GM12864 (cell line): ENCODE data around the gene REX1BD.

Experiments
- DNase-seq: peaks from one replicate; pipeline ENCODE4 v3.0.0-alpha.2; 2011; ENCODE audit warnings: low read depth
- H3K4me3 ChIP-seq: 2 replicates; pipeline ENCODE4 v1.5.1; 2011; ENCODE audit warnings: mild to moderate bottlenecking, low read depth, low read length, control low read depth
- TF ChIP-seq, protein P1 (sequence below): IDR thresholded peaks from 2 replicates; pipeline ENCODE4 v1.5.1; 2011; ENCODE audit warnings: low read depth, mild to moderate bottlenecking, moderate library complexity, low read length, control low read depth, inconsistent platforms; ENCODE audit errors: missing control alignments

Gene REX1BD

GRCh38 chr19:18634612-18635297 lies 46.2 kb downstream of the REX1BD start:
- TF ChIP-seq, protein P1, sequence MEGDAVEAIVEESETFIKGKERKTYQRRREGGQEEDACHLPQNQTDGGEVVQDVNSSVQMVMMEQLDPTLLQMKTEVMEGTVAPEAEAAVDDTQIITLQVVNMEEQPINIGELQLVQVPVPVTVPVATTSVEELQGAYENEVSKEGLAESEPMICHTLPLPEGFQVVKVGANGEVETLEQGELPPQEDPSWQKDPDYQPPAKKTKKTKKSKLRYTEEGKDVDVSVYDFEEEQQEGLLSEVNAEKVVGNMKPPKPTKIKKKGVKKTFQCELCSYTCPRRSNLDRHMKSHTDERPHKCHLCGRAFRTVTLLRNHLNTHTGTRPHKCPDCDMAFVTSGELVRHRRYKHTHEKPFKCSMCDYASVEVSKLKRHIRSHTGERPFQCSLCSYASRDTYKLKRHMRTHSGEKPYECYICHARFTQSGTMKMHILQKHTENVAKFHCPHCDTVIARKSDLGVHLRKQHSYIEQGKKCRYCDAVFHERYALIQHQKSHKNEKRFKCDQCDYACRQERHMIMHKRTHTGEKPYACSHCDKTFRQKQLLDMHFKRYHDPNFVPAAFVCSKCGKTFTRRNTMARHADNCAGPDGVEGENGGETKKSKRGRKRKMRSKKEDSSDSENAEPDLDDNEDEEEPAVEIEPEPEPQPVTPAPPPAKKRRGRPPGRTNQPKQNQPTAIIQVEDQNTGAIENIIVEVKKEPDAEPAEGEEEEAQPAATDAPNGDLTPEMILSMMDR, result no peak
- H3K4me3 ChIP-seq, result no peak overlapping the region
- no peak for DNase-seq

GRCh38 chr19:18635831-18636182 lies 47.2 kb downstream of the REX1BD start:
- H3K4me3 ChIP-seq, result no peak overlapping the region
- TF ChIP-seq, protein P1, result no peak
- DNase-seq, result no peak

DNA sequence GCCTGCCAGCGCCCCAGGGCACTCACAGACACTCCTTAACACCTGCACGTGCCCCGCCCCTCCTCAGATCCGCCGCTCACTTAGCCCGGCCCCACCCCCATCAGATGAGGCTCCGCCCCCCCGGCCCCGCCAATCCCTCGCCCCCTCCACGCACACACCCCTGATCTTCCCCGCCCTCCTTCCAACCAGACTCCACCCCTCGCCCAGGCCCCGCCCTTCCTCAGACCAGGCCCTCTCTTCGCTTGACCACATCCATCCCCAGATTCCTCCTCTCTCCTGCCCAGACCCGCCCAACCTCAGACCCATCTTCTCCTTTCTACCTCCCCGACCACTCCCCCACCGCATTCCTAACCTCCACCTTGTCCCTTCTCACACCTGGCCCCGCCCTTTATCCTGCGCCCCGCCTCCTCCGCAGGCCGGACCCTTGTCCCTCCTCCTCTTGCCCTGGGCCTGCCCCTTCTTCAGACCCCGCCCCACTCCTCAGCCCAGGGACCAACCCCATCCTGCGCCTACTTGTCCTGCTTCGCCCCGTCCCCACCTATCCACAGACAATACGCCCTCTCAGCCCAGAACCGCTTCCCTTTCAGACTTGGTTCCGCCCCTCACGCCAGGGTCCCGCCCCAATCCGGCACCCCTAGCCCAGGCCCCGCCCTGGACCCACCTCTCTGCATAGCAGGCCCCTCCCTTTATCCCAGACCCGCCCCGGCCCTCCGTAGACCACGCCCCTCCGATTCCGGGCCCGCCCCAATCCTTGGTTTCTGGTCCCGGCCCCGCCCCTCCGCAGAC lies 47.8 kb downstream of the REX1BD start:
- TF ChIP-seq, protein P1, result no peak
- peak overlapping the region; percentile 85 for H3K4me3 ChIP-seq
- DNase-seq, result peak; percentile 82

- TF ChIP-seq, protein P1, result no peak
- DNase-seq, result no peak
- H3K4me3 ChIP-seq, result peak within 1 kb of the TSS; percentile 85
These were observed 48.5 kb downstream of the REX1BD start, which contains the start of gene KLHL26 for GRCh38 chr19:18636969-18637629. Gene KLHL26 (plus strand): TSS chr19:18637028. CDS start chr19:18637055, 27 bp downstream.

GRCh38 chr19:18637673-18638630 lies 49.4 kb downstream of the REX1BD start:
- H3K4me3 ChIP-seq, result peak overlapping the region; percentile 85
- no peak for DNase-seq
- TF ChIP-seq, protein P1, result no peak

- no peak overlapping the region for H3K4me3 ChIP-seq
- TF ChIP-seq, protein P1, result no peak
- no peak for DNase-seq
These were observed 51.2 kb downstream of the REX1BD start for GRCh38 chr19:18639706-18640243.
